Activated CD4-positive, alpha-beta T cell treated with anti-CD3 and anti-CD28 coated beads, Interleukin-2, amount 50 U/mL, for 48 hours (primary cell): ENCODE data around the gene NEIL3.

Source experiments
- DNase-seq, 2 experiments: peaks; one replicate each; pipeline ENCODE4 v3.0.0-alpha.2; 2020

The NEIL3 gene

DNA sequence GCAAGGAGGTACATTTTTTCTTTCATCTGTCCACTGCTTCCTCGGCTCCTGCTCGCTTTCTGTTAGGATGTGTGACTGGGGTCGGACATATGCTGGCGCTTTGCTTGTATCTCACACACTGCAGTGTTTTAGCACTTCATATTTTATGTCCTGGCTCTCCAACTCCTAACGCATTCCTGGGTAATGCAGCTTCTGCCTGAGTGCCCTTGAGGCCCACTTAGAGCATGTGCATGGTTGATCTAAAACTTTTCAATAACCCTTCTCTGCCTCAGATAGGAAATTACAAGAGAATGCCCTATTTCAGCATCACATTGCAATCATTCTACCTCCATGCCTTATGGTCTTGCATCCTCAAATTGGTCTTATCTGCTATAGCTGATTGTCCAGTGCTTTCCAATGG, 65.3 kb downstream of the NEIL3 start:
- no peak for DNase-seq

- DNase-seq = no peak
Measured at GRCh38 chr4:177375372-177375771, 65.7 kb downstream of the NEIL3 start.

DNA sequence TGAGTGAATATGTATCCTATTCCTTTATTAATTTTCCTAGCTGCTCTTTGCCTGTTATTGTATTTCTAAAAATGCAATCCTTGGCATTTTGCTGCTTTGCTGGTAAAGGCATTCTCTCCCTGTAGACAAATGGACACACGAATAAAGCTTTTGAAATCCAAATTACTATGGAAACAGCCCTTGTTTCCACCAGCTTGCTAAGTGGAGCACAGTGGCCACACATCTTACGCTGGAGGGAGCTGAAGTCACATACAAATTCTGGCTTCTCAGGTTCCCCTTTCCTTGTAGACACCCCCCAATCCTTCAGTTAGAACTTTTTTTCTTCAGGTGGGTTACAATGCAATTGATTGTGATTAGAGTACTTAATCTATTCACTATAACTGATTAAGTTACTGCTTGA, 66.3 kb downstream of the NEIL3 start:
- DNase-seq = no peak

DNA sequence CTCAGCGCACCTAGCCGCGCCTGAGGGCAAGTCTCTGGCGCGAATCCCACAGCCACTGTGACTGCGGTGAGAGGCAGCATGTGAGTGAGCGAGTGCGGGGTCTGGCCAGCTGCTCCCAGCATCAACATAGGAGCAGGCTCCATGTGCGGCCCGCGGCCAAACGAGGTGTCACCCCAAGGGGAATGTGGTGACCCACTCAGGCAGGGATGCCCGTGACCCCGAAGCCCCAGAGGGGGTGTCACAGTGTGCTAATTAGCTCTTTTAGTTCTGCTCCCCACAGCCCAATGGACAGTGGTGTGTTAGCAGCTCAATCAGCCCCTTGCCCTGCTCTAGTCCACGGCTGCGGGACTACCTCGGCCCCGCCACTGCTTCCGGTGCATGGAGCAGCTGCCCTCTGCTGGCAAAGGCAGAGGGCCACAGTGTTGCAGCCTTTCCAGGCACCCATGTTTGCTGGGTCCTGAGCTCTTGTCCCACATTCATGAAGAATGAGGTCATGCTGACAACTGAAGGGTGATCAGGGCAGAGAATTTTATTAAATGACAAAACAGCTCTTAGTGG, 71.1 kb downstream of the NEIL3 start:
- no peak for DNase-seq

GRCh38 chr4:177381762-177382310, 72.2 kb downstream of the NEIL3 start:
- no peak for DNase-seq

DNA sequence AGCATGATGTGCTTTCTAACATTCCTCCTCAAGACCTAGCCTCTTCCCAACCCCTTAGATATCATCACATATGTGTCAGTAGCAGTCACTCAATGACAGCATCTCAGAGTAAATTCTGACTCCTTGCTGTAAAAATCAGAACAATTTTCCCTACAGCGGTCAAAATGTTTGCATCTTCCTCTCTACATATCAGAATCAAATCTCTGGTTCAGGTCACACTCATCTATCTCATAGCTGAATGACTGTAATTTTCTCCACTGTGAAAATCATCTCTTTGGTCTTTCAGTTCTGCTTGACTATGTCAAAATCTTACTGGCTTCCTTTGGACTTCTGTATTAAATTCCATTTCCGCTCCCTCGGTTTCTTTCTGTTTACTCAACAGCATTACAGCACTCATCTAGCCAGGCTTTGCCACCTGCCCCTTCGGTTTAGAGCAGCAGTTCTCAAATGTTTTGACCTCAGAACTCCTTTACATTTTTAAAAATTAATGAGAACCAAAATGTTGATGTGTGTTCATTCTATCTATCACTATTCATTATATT, 75.3 kb downstream of the NEIL3 start:
- no peak for DNase-seq

DNA sequence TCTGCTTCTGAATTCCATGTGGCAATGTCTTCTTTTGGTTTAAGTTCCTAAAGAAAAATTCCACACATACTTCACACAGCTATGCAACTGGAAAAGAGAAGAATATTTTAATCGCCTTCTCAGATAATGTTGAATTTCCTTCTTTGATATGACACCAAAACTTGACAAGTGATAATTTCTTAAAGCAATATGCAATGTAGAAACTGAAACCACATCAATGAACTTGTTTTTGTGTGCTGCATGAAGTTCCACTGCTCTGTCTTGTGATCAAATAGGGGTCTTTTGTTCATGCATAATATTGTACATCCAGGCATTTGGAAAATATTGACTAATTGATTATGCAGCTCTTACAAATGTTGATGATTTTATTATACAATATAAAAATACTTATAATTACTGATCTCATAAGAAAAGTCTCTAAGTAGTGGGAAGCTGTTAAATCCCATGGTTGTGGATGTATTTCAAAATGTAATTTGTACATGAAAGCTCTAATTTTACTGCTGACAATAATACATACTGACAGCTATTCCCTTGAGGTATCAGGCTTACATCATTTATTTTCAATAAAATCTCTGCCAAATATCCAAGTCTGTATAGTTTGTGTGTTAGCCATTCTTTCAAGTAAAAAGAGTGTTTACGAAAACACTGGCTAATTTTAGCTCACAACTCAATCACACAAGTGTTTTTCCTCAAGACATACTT, 76.1 kb downstream of the NEIL3 start:
- no peak for DNase-seq

DNA sequence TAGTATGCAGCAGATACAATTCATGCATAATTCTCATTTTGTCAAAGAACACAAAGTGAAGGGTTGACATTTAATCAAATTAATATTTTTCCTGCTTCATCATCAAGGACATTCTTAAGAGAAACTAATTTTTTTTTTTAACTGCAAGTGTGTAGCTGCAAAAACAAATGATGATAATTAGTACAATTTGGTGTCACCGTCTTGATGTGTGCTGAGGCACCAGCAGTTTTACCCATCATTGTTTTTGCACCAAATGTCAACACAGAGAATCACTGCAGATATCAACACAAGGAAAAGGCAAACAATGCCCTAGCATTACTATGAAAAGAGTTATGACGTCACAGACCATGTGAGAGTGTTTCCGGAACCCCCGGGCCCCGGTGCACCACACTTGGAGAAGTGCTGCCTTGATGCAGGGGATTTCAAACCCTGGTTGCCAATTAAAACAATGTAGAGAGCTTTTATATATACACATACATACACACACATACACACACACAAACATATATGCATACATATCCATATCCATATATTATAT, 76.7 kb downstream of the NEIL3 start:
- DNase-seq = no peak

DNA sequence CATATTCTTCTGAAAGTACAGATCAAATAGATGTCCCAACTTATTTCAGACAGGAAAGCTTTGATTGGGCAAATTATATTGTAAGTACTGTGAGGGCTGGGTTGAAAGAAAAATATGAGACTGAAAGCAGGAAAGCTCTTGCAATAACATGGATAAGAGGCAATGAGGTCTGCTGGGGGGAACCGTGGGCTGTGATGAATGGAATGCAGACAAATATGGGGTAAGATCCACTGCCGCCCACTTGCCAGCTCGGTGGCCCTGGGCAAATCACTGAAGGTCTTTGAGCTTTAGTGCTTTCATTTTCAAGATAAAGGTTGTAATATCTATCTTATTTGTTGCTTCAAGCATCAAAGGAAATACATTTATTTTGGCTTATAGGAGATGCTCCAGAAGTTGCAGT, 81.6 kb downstream of the NEIL3 start:
- DNase-seq = no peak

DNA sequence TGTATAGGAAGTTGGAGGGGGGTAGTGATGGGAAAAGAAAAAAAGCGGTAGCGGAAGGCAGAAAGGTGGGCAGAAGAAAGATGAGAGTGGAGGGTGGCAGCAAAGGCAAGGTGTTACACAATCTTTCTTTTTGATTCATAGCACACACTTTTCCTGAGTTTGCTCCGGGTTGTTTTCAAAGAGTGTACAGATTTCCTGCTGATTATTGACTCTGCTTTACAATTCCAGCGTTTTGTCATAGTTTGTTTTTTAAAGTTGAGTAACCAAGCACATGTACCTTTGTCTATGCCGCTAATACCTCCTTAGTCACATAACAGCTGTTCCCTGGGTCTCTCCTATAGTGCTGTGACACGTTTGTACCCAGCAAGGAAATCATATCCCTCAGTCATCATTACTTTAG, 82.3 kb downstream of the NEIL3 start:
- DNase-seq = no peak

DNA sequence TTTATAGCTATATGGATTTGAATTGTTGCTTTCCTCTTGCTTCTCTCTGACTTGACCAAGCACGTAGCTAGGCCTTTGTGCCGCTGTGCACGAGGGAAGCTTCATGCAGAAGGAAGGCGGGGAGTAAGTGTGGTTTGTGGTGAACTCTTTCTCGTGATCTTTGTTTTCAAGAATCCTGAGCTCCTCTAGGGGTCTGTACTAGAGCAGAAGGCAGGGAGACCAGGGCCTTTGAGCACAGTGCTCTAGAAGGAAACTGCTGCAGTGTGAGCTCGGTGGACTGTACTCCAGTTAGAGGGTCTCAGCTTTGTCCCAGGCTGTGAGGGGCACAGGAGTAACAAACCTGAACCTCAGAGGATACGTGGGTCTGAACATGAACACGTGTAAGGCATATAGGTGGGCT, 83.6 kb downstream of the NEIL3 start:
- peak; percentile 5 to 9 for DNase-seq

GRCh38 chr4:177396352-177396751, 86.7 kb downstream of the NEIL3 start:
- no peak for DNase-seq

DNA sequence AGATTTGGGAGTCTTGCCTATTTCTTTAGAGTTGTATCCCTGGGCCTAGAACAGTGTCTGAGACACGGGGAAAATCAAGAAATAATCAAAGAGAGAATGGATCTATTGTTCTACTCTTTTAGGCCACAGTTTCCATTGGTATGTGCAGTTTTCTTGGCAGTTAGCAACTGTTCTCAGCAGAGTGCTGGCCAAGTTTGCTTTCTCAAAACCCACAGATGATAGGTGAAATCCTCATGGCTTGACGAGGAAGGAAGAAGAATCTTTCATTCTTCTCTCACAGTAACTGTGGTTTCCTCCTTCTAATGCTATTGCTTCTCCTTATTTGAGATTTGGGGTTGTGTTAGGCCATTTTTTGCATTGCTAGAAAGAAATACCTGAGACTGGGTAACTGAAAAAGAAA, 90.4 kb downstream of the NEIL3 start:
- DNase-seq = no peak

DNA sequence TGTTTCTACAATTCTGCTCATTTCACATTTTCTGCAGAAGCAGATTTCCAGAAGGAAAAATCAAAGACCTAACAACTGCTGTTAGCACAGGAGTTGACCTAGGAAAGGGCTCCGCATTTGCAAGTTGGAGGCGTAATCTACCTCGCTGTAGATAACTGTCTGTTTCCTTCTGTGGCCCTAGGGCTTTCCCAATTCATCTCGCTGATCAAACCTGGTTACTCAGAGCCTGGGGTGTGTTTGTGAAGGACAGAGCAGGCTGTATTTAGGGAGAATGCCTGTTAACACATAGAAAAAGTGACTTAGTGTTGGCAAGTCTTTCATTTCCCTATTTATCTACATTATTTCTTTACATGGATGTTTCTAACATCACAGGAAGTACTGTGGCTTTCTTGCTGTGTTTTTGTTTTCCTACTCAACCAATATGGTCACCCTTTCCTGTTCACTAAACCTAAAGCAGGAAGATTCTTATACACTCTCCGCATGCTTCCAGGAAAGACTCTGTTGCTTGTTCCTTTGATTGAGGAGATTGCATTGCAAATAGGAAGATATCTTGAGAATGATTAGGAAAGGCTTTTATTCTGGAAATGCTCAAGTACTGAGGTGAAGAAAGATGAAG, 92.1 kb downstream of the NEIL3 start:
- DNase-seq = no peak

- no peak for DNase-seq
Measured at GRCh38 chr4:177403746-177404145, 94.1 kb downstream of the NEIL3 start.

GRCh38 chr4:177404342-177404741, 94.7 kb downstream of the NEIL3 start:
- DNase-seq = no peak

DNA sequence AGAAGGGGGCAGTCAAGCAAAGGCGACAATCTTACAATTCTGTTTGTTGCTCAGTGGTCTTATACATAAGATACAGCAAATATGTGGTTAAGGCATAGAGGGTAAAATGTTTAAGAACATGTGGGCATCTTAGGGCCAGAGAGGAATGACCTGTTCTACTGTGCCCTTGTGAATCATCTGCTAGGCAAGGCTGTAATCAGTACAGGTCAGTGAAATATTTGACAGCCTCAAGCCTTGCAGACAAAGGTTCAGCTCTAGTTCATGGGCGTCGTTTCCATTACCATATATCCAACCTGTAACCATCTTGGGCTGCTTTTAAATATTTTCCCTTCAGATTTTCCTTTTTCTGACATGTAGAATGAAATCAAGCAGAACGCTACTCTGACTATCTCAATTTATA, 95.3 kb downstream of the NEIL3 start:
- no peak for DNase-seq

DNA sequence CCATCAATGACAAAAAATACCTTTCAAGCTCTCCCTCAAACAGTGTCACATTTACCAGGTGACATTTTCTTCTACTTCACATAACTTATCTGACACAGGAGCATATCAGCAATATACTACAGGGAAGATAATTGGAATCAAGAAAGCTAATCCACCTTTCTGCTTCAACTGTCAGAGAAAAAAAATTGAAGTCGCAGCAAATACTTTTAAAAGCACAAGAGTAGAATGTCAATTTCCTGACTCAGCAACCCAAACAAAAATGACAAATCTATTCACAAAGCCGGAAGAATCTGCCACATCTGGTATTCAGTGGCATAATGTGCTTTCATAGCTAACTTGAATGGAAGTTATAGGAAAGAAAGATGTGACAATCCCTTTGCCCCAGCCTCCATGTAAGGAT, 95.8 kb downstream of the NEIL3 start:
- no peak for DNase-seq

DNA sequence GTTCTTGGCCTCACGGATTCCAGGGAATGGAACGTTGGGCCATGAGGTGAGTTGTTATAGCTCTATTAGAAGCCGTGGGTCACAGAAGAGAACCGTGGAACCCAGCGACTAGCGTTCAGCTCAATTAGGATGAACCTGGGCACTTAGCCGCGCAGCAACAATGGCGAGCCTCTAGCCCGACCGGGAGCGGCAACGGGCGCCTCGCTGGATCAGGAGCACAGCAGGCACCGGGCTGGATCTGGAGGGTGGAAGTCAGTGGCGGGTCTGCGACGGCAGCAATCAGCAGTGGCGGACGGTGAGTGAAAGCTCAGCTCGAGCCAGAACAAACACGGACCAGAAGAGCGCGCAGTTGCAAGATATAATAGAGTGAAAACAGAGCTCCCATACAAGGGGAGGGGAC, 98.3 kb downstream of the NEIL3 start:
- no peak for DNase-seq

GRCh38 chr4:177410566-177410965, 100.9 kb downstream of the NEIL3 start:
- DNase-seq = no peak

DNA sequence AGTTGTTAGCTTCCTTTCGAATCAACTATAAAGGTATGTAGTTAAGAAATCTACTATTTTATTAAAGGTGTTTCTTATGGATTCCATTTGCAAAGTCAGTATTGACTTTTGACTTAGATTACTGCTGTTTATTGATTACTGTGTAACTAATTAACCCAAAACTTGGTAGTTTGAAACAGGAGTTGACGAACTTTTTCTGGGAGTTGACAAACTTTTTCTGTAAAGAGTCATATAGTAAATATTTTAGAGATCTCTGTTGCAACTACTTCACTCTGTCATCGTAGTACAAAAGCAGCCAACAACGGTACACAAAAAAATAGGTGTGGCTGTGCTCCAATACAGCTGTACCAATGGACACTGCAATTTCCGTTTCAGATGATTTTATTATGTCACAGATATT, 102.3 kb downstream of the NEIL3 start:
- DNase-seq = no peak
